IPS-18c (cell line): ENCODE results near the gene B3GAT1.

ENCODE experiments used
- H3K4me3 ChIP-seq: 2 replicates; pipeline ENCODE4 v1.7.0; 2013; ENCODE audit warnings: low read depth, mild to moderate bottlenecking, low read length, moderate library complexity; ENCODE audit not compliant: insufficient read depth
- H3K9me3 ChIP-seq: one replicate; pipeline ENCODE4 v1.6.1; 2013; ENCODE audit warnings: mild to moderate bottlenecking, low read length, moderate library complexity; ENCODE audit not compliant: control insufficient read depth, insufficient read depth

B3GAT1 gene

DNA sequence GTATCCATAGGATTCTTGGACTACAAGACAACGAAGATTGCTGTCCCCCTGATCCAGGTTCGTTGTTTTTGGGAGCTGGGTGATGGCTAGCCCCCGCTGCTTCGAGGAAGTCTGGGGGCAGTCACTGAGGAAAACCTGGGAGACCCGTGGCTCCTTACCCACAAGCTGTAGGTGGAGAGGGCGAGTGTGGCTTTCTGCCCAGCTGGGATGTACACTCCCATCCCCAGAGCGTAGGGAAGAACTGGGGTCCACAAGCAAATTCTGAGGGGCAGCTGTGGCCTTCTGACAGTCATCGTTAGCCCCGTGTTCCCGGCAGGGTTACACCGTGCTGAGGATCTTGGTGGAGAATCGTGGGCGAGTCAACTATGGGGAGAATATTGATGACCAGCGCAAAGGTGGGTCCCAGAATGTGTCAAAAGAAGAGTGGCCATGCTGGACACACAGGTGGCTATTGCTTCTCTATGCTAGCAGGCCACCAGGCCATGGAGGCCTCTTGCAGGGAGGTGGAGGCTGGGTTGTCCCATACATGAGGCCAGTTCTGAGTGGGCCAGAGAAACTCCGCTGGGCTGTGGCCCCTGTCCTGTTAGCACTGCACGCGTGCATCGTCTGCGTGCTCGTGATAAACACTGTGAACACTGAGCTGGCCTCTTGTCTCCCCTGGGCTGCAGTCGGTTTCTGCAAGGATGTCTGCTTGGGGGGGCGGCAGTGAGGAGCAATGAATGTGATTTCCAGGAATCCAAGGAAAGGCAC is 40.4 kb downstream of the B3GAT1 start:
- Histone ChIP-seq H3K4me3 (no peak overlapping the region), H3K9me3 (peaks cover 2% of the 10 kb centered on the region)

DNA sequence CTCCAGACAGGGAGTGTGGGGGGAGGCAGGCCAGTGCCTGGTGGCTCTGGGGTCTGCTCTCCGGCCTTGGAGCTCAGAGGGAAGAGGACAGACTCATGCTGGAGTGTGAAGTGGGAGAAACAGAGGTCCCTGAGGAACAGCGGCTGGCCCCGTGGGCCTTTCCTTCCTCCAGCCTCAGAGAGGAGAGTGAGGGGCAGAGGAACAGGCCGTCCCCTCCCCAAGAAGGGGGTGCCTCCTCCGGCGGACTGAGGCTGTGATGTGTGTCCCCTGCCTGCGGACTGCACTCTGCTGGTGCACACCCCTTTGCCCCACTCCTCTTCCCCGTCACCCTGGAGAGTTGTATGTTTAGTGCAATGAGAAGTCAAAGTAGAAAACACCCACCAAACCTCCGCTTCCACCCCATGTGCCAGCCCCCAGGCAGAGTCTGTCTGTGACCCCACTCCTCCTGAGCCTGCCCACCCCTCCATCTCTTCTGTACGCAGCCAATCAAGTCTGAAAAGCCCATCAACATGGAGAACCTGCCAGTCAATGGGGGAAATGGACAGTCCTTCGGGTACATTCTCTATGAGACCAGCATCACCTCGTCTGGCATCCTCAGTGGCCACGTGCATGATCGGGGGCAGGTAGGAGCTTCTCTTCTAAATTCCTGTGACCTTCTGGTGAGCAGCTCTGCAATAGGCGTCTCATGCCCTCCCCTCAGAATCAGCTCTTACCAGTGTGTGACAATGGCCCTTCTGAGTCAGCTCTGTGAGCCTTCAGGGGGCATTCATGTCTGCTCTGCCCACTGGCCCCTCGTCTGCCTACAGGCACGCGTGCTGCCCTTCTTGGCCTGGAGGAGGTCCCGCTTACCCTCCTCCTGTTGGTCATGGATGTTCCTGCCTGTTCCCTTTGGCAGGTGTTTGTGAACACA is 41.3 kb downstream of the B3GAT1 start:
- Histone ChIP-seq H3K9me3 (peaks cover 2% of the 10 kb centered on the region), H3K4me3 (no peak overlapping the region)

DNA sequence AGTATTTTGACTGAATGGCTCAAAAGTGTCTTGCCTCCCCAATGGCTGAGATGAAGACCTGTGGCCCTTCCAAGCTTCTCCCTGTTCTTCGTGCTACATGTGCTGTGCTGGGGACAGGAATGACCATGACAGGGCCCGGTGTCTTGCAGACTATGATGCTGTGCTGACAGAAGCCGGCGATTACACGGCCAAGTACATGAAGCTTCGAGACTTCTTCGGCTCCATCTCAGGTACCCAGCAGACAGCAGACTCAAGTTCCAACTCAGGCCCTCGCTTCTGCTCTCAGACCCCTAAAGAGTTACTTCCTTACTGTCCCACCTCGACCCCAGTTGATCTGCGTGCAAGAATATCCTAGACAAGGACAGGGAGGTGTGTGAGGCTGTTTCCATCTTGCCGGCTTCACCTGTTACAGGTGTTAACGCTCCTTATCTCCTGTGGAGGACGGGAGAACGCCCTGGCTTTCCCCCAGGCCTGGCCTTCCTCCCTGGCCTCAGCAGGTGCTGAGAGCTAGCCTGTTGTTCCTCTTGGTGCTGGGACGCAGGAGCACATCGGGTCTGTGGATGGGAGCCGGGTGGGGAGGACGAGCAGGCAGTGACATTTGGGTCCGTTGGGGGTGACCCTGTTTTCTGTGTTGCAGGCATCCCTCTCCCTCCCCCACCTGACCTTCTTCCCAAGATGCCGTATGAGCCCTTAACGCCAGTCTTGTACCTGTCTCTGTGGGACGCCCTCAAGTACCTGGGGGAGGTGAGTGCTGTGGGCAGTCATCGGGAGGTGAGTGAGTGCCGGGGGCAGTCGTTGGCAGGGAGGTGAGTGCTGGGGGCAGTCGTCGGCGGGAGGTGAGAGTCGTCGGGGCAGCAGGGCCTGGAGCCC is 42.2 kb downstream of the B3GAT1 start:
- peaks cover 2% of the 10 kb centered on the region for H3K9me3 ChIP-seq

DNA sequence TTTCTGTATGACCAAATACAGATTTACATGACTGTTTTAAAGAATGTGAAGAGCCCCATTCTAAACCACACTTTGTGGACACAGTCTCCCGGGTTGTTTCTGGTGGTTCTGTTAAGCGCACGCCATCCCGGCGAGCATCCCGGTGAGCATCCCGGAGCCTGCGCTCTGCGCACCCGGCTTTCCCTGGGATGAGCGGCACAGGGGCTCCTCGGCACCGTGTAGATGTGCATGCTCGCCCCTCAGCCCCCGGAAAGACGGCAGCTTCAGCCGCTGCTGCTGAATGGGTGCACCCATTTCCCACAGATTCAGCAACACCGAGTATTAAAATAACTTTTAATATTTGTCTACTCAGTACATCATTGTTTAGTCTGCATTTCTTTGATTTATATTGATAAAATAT is 44.3 kb downstream of the B3GAT1 start:
- Histone ChIP-seq H3K4me3 (no peak overlapping the region), H3K9me3 (peaks cover 2% of the 10 kb centered on the region)

More for the DNA sequence above, 42.2 kb downstream of the B3GAT1 start:
- no peak overlapping the region for H3K4me3 ChIP-seq

DNA sequence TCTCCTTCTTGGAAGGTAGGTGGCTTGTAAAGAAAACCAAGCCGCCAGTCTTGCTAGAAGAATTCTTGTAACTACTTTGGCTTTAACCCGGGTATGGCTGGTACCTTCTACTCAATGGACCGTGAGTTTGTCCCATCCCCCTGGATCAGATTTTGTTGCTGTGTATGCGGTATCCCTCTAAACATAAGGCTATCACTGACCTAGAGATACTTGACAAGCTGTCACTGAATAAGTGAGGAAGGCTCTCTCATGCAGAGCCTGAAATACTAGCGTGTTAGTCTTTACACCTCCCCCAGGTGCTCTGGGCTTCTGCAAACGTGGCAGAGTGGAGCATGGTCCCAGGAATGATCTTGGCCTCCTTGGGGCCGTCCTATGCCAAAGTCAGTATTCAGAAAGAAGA is 45.8 kb downstream of the B3GAT1 start:
- no peak overlapping the region for H3K4me3 ChIP-seq
- H3K9me3 ChIP-seq, result peaks cover 4% of the 10 kb centered on the region

DNA sequence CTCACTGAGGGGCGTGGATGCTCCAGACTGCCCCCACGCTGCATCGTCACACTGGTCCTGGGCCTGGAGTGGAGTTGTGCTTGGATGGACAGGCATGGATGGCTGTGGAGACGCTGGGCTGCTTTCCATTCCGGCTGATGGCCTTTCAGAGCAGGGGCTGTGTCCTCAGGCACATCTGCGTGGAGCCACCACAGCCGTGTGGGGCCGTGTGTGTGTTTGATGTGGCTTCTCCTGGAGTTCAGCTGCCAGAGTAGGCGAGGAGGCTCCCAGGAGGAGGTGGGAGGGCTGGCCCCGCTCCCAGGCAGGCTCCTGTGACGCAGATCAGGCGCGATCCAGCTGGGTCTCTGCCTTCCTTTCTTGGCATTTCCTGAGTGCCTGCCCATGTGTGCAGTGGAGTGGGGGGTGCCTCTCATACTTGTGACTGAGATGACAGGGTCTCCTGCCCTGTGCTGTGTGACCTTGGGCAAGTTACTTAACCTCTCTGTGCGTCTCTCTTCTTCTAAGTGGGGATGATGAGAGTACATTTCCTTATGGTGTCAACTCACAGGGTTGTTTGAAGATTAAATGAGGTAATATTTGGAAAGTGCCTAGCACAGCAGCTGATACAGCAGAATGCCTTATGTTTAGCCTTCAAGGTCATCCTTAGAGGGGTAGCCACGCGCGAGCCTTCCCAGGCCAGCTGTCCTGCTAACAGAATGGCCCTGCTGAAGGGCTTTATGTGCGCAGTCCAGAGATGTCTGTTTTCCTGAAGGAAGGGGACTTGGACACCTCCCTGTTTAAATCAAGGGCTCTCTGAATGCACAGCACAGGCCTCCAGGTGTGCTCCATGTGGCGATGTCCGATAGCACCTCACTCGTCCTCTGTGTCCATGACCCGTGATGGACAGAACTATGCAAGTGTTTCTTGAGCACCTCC is 46.8 kb downstream of the B3GAT1 start:
- H3K9me3 ChIP-seq, result peaks cover 4% of the 10 kb centered on the region
- no peak overlapping the region for H3K4me3 ChIP-seq

DNA sequence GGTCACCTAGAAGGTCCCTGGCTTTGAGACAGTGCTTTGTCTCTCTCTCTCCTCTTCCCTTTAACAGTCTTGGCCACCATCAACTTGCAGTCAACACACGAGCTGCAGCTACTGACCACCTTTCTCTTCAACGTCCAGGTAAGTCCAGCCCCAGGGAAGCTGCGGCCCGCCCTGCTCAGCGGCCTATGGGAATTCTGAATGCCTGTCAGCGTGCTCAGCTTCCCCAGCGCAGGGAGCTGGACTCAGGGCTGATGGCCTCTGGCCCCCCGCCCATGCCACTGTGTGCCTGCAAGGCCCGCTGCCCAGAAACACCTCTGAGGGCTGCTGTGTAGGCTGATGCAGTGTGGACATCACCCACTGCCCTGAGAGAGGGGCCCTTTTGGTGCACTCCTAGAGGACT is 47.8 kb downstream of the B3GAT1 start:
- H3K9me3 ChIP-seq, result peaks cover 4% of the 10 kb centered on the region
- H3K4me3 ChIP-seq, result no peak overlapping the region

DNA sequence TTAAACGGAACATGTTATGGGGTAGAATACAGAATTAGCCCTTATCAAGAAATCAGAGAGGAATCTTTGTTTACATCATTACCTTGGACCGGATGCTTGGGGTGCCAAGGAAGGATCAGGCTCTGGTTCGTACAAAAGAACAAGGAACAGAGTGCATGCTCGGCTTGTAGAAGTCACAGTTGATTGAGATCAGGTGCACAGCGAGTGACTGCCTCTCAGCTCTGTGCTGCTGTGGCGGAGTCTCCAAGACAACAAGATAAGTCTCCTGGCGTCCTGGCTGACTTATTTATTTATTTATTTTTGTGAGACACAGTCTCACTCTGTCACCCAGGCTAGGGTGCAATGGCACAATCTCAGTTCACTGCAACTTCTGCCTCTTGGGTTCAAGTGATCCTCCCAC is 48.5 kb downstream of the B3GAT1 start:
- H3K4me3 ChIP-seq, result no peak overlapping the region
- peaks cover 4% of the 10 kb centered on the region for H3K9me3 ChIP-seq

DNA sequence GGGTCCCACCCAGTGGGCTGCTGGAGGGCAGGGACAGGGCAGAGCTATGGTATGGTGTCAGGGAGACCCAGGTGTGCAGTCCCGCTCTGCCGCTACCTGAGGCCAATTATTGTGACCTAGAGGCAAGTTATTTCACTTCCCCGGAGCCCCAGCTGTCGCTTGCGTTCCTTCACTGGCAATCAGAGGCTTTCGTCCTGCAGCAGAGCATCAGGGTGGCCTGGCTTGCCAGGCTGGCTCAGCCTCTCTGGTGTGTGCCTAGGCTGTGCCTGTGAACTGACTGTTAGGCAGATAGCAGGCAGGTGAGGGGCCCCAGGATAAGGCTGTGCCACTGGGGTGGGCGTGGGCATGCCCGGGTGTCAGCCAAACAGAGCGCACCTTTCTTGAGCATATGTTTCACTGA is 48.9 kb downstream of the B3GAT1 start:
- peaks cover 2% of the 10 kb centered on the region for H3K9me3 ChIP-seq

DNA sequence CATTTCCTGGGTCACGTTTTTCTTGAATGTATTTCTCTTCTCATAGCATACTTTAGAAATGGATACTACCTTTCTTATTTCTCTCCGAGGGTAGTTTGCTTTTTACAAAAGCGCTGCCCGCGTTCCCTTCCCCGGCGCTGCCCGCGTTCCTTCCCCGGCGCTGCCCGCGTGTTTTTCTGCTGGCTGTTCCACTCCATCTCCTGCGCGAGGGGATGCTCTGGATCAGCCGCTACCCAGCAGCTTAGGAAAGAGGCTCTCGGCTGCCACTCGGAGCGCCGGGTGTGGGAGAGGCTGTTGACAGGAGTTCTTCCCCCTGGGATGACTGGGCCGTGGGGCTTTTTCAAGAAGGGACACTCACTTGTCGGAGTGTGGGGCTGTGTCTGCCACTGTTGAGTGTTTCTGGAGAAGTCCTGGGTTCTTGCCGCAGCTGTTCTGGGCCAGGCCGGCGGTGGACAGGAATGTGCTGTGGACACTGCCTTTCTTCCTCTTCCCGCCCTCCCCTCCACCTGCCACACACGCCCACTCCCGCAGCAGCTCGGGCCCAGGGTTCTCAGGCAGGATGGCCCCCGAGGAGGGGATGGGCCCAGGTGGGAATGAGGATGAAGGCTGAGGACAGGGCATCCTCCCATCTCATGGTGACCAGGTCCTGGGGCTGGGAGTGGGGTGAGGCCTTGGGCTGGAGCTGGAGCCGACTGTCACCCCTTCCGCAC is 49.7 kb downstream of the B3GAT1 start:
- peaks cover 2% of the 10 kb centered on the region for H3K9me3 ChIP-seq
- H3K4me3 ChIP-seq, result no peak overlapping the region

More for the DNA sequence above, 48.9 kb downstream of the B3GAT1 start:
- H3K4me3 ChIP-seq, result no peak overlapping the region

DNA sequence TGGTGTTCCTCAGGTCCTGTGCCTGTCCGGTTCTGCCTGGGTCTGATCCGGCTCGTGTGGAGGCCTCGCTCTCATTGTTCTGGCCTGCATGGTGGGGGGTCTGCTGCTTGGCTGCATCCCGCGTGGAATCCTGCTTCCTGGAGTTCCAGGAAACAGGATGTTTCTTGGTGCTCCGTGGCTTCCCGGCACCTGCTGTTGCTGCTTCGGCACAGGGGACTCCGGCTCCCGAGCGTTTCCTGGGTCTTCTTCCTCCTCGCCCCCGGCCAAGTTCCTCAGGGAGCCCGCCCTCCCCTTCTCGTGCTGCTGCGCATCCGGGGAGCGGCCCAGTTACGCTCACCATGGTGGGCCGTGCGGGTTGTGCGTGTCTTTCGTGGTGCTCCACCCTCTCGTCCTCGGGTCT is 50.4 kb downstream of the B3GAT1 start:
- H3K4me3 ChIP-seq, result no peak overlapping the region
- peaks cover 2% of the 10 kb centered on the region for H3K9me3 ChIP-seq

DNA sequence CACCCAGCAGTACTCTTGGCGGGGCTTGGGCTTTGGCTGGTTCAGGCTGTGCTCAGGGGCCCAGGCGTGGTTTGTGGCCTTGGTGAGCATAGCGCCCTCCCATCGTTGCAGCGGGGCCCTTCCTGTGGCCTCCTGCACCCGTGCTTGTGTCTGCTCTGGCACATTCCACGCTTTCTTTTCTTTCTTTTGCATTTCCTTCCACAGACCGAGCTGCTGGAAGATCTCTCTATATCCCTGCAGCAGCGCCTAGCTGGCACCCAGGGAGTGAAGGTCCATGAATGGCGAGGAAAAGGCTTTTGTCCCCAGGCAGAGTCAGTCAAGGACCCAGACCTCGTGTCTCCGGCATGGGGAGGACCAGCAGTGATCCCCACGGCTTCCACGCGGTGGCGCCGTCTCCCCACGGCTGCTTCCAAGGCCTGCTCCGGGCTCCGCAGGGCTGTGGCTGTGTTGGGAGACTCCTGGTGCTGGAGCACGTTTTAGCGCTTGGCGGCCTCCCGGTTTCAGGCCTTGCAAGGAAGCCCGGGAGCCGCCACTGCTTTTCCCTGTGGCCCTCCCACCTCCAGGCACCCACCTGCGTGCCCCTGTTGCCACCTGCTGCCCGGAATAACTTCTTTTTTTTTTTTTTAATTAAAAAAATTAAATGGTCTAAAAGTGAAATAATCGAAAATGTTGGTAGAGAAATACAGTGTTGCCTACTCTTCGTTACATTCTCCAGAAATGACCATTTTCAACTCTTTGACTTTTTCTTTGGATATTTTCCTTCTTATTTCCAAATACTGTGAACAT is 51.8 kb downstream of the B3GAT1 start:
- Histone ChIP-seq H3K4me3 (no peak overlapping the region), H3K9me3 (peaks cover 2% of the 10 kb centered on the region)

DNA sequence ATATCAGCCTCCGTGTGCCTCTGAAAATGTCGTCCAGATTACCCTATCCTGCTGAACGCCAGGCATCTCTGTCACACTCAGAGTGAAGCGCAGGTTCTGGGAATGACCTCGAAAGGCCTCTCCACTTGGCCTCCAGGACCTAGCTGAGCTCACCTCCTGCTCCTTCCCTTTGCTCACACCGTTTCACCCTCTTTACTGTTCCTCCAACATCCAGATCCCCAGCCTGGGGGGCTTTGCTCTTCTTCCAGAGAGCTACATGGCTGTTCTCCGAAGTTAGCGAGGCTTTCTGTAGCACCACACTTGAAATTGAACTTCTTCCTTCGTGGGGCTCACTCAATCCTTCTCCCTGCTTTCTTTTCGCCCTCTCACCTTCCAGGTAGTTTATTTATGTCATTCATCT is 52.4 kb downstream of the B3GAT1 start:
- Histone ChIP-seq H3K4me3 (no peak overlapping the region), H3K9me3 (peaks cover 2% of the 10 kb centered on the region)

DNA sequence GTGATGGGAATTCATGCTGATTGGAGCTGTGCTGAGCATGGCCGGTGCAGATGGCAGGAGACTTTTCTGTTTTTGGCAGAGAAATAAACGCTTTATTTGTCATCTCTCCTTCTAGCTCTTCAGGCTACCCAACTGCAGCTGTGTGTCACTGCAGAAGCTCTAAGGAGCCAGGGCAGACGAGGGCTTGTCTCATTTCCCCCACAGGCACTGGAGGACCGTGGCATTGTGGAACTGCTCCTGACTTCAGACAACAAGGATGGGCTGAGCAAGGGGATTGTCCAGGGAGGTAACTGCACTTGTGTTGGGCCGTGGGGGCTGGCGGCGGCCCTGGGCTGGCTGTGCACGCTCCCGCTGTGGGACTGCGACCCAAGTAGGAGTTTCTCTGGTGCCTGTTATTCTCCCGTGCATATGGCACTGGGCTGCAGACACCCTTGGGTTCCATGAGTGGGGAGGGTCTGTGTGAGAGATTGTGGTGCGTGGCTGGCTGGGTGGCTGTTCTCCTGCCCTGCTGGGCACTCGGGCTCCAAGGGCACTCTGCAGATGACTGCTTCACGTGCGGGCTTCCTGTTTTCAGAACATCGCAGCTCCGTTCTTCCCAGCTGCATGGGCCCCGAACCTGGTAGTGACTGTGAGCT is 53.1 kb downstream of the B3GAT1 start:
- peaks cover 2% of the 10 kb centered on the region for H3K9me3 ChIP-seq
- H3K4me3 ChIP-seq, result no peak overlapping the region
